GM21367 (cell line): ENCODE results near the gene FOXK2.

ENCODE experiments used
- ATAC-seq: cut with Tn5 transposase; IDR thresholded peaks from one replicate; pipeline ENCODE4 v1.9.1; 2021; ENCODE audit not compliant: unreplicated experiment

Gene FOXK2

GRCh38 chr17:82633343-82633742 is 113.8 kb downstream of the FOXK2 start:
- no peak for ATAC-seq

- ATAC-seq = no peak
Observed at GRCh38 chr17:82636626-82637598, 117.4 kb downstream of the FOXK2 start.

- ATAC-seq = no peak
Observed at GRCh38 chr17:82638183-82638773, 118.7 kb downstream of the FOXK2 start.

- ATAC-seq = no peak
Observed at GRCh38 chr17:82639628-82640027, 120.1 kb downstream of the FOXK2 start.

GRCh38 chr17:82640036-82640435 is 120.5 kb downstream of the FOXK2 start:
- ATAC-seq = no peak

- ATAC-seq = no peak
Observed at GRCh38 chr17:82642022-82642421, 122.5 kb downstream of the FOXK2 start.

- ATAC-seq = no peak
Observed at GRCh38 chr17:82644148-82644547, 124.6 kb downstream of the FOXK2 start.

GRCh38 chr17:82645516-82645915 is 126.0 kb downstream of the FOXK2 start:
- ATAC-seq = no peak

GRCh38 chr17:82647593-82648164 is 128.1 kb downstream of the FOXK2 start:
- peak; percentile 22 for ATAC-seq

GRCh38 chr17:82648165-82648668 is 128.7 kb downstream of the FOXK2 start, which contains the start of gene WDR45B:
WDR45B (minus strand) TSS chr17:82648444; CDS start chr17:82648340, 104 bp downstream.
- ATAC-seq = peak; percentile 70

- ATAC-seq = no peak
Observed at GRCh38 chr17:82648742-82649331, 129.3 kb downstream of the FOXK2 start.

- ATAC-seq = no peak
Observed at GRCh38 chr17:82649501-82650261, 130.1 kb downstream of the FOXK2 start.

- no peak for ATAC-seq
Observed at GRCh38 chr17:82650723-82651122, 131.2 kb downstream of the FOXK2 start.

- no peak for ATAC-seq
Observed at GRCh38 chr17:82653651-82654528, 134.4 kb downstream of the FOXK2 start.
